Mesenchymal stem cell (in vitro differentiated cells and primary cell): ENCODE results near the gene USP47.

ENCODE experiments used
- DNase-seq: peaks from one replicate; pipeline ENCODE4 v3.0.0-alpha.2; 2013
- H2AFZ ChIP-seq: one replicate; pipeline ENCODE4 v1.6.1; 2013; ENCODE audit warnings: low read depth, mild to moderate bottlenecking, control low read depth, inconsistent platforms, low read length, moderate library complexity
- H2AK5ac ChIP-seq: 2 replicates; pipeline ENCODE4 v1.6.1; 2013; ENCODE audit warnings: low read length, moderate library complexity, mild to moderate bottlenecking, inconsistent platforms; ENCODE audit not compliant: severe bottlenecking
- H2BK120ac ChIP-seq: one replicate; pipeline ENCODE4 v1.6.1; 2013; ENCODE audit warnings: low read depth, mild to moderate bottlenecking, inconsistent platforms, low read length, moderate library complexity
- H2BK12ac ChIP-seq, 2 experiments: one replicate each; pipeline ENCODE4 v1.6.1; 2013; ENCODE audit warnings: inconsistent platforms in 2 of 2, low read length in 2 of 2, mild to moderate bottlenecking in 2 of 2, moderate library complexity in 2 of 2, control low read depth in 1 of 2
- H2BK15ac ChIP-seq: one replicate; pipeline ENCODE4 v1.6.1; 2013; ENCODE audit warnings: mild to moderate bottlenecking, low read depth, inconsistent platforms; ENCODE audit not compliant: poor library complexity, severe bottlenecking
- H2BK5ac ChIP-seq: 2 replicates; pipeline ENCODE4 v1.6.1; 2013; ENCODE audit warnings: low read depth, mild to moderate bottlenecking, low read length, control low read depth, inconsistent platforms; ENCODE audit not compliant: poor library complexity, severe bottlenecking
- H3K14ac ChIP-seq, 2 experiments: one replicate each; pipeline ENCODE4 v1.6.1; 2013; ENCODE audit warnings: inconsistent platforms in 2 of 2, low read length in 2 of 2, control low read depth in 1 of 2, mild to moderate bottlenecking in 1 of 2, moderate library complexity in 1 of 2
- H3K18ac ChIP-seq, 2 experiments: one replicate each; pipeline ENCODE4 v1.6.1; 2013; ENCODE audit warnings: inconsistent platforms in 2 of 2, low read length in 2 of 2, control low read depth in 1 of 2, low read depth in 1 of 2, mild to moderate bottlenecking in 1 of 2
- H3K23ac ChIP-seq, 2 experiments: one replicate each; pipeline ENCODE4 v1.6.1; 2013; ENCODE audit warnings: inconsistent platforms in 2 of 2, low read length in 2 of 2, mild to moderate bottlenecking in 2 of 2, moderate library complexity in 2 of 2, control low read depth in 1 of 2
- H3K27ac ChIP-seq: 2 replicates; pipeline ENCODE4 v1.5.1; 2013; ENCODE audit warnings: mild to moderate bottlenecking, moderate library complexity, low read length, control low read depth, inconsistent platforms; ENCODE audit not compliant: poor library complexity, severe bottlenecking
- H3K27me3 ChIP-seq, 2 experiments: 2 replicates each; pipeline versions ENCODE4 v1.6.1 to v1.7.0; 2013; ENCODE audit warnings: low read length in 2 of 2, mild to moderate bottlenecking in 2 of 2, moderate library complexity in 2 of 2, control low read depth in 1 of 2, inconsistent platforms in 1 of 2; ENCODE audit not compliant: control insufficient read depth in 1 of 2, insufficient read depth in 1 of 2
- H3K36me3 ChIP-seq, 2 experiments: 2 replicates each; pipeline versions ENCODE4 v1.6.1 to v1.7.0; 2013; ENCODE audit warnings: low read length in 2 of 2, control low read depth in 1 of 2, inconsistent platforms in 1 of 2, low read depth in 1 of 2, mild to moderate bottlenecking in 1 of 2; ENCODE audit not compliant: insufficient read depth in 2 of 2, control insufficient read depth in 1 of 2
- H3K4ac ChIP-seq, 2 experiments: one replicate each; pipeline ENCODE4 v1.6.1; 2013; ENCODE audit warnings: inconsistent platforms in 2 of 2, low read length in 2 of 2, mild to moderate bottlenecking in 2 of 2, moderate library complexity in 2 of 2, control low read depth in 1 of 2, low read depth in 1 of 2
- H3K4me1 ChIP-seq: 2 replicates; pipeline ENCODE4 v1.6.1; 2013; ENCODE audit warnings: low read depth, low read length, control low read depth; ENCODE audit not compliant: control insufficient read depth, insufficient read depth
- H3K4me2 ChIP-seq: 2 replicates; pipeline ENCODE4 v1.6.1; 2013; ENCODE audit warnings: low read length, mild to moderate bottlenecking, inconsistent platforms; ENCODE audit not compliant: poor library complexity, severe bottlenecking
- H3K4me3 ChIP-seq, 2 experiments: 2 replicates each; pipeline versions ENCODE4 v1.5.1 to v1.7.0; 2013; ENCODE audit warnings: low read length in 2 of 2, mild to moderate bottlenecking in 2 of 2, control low read depth in 1 of 2, low read depth in 1 of 2; ENCODE audit not compliant: insufficient read depth in 1 of 2
- H3K79me1 ChIP-seq: replicated peaks from 2 replicates; pipeline ENCODE4 v1.6.1; 2013; ENCODE audit warnings: mild to moderate bottlenecking, control low read depth, low read length, inconsistent platforms; ENCODE audit not compliant: poor library complexity, severe bottlenecking
- H3K9ac ChIP-seq: 2 replicates; pipeline ENCODE4 v1.7.0; 2013; ENCODE audit warnings: mild to moderate bottlenecking, low read length, moderate library complexity
- H3K9me3 ChIP-seq: 2 replicates; pipeline ENCODE4 v1.7.0; 2013; ENCODE audit warnings: mild to moderate bottlenecking, low read length; ENCODE audit not compliant: control insufficient read depth
- H4K8ac ChIP-seq: one replicate; pipeline ENCODE4 v1.6.1; 2013; ENCODE audit warnings: inconsistent platforms, mild to moderate bottlenecking, low read length, moderate library complexity
- H4K91ac ChIP-seq: one replicate; pipeline ENCODE4 v1.6.1; 2013; ENCODE audit warnings: mild to moderate bottlenecking, low read length, inconsistent platforms
- WGBS: methylation state at CpG from one replicate; pipeline ENCODE4 v1.1.7; 2013; ENCODE audit warnings: mixed read lengths; 5-methylcytosine and 5-hydroxymethylcytosine counted together

The USP47 gene

GRCh38 chr11:11836676-11837231 is 5.0 kb upstream of the USP47 start:
- Histone ChIP-seq H3K9me3 (no peaks in the 10 kb centered on the region), H3K9ac (no peak overlapping the region), H3K79me1 (peaks cover 2% of the 10 kb centered on the region), H3K4me1 (peaks cover 2% of the 10 kb centered on the region), H3K4me3 (no peak overlapping the region), H3K27me3 (no peaks in the 10 kb centered on the region), H2BK5ac (no peak overlapping the region), H3K4me2 (no peak overlapping the region), H3K27ac (no peak overlapping the region), H3K4ac (no peak overlapping the region), H4K8ac (no peak overlapping the region), H2AK5ac (no peak overlapping the region), H2BK12ac (no peak overlapping the region), H4K91ac (no peak overlapping the region), H2BK120ac (no peak overlapping the region), H3K14ac (no peak overlapping the region), H2BK15ac (no peak overlapping the region), H3K18ac (no peak overlapping the region), H3K36me3 (no peaks in the 10 kb centered on the region), H3K23ac (no peak overlapping the region), H2AFZ (no peak overlapping the region)
- no peak for DNase-seq
- 83% methylated on average over 1 of the region's 2 CpGs for WGBS

GRCh38 chr11:11839718-11840117 is 2.1 kb upstream of the USP47 start:
- no peak overlapping the region for H2BK15ac ChIP-seq
- H2AFZ ChIP-seq = no peak overlapping the region
- H4K8ac ChIP-seq = no peak overlapping the region
- no peak overlapping the region for H3K4ac ChIP-seq
- H4K91ac ChIP-seq = no peak overlapping the region
- H2AK5ac ChIP-seq = no peak overlapping the region
- no peak overlapping the region for H3K18ac ChIP-seq
- no peaks in the 10 kb centered on the region for H3K36me3 ChIP-seq
- no peaks in the 10 kb centered on the region for H3K27me3 ChIP-seq
- no peaks in the 10 kb centered on the region for H3K9me3 ChIP-seq
- H3K4me1 ChIP-seq = peaks cover 2% of the 10 kb centered on the region
- H3K4me2 ChIP-seq = no peak overlapping the region
- H3K23ac ChIP-seq = no peak overlapping the region
- no peak overlapping the region for H2BK120ac ChIP-seq
- no peak overlapping the region for H3K27ac ChIP-seq
- peaks cover 2% of the 10 kb centered on the region for H3K79me1 ChIP-seq
- no peak overlapping the region for H3K14ac ChIP-seq
- H2BK12ac ChIP-seq = no peak overlapping the region
- no peak overlapping the region for H3K4me3 ChIP-seq
- no peak for DNase-seq
- no peak overlapping the region for H3K9ac ChIP-seq
- no peak overlapping the region for H2BK5ac ChIP-seq

GRCh38 chr11:11841116-11841722 is 553 bp upstream of the USP47 start:
- Histone ChIP-seq H3K4me2 (peak overlapping the region; percentile 78), H2BK5ac (peak overlapping the region; percentile 97), H3K4ac (peak overlapping the region; percentile 72 to 89), H3K4me3 (peak overlapping the region; percentile 91 to 93), H3K23ac (peak overlapping the region; percentile 0 to 26), H4K91ac (peak overlapping the region; percentile 97), H3K27ac (peak overlapping the region; percentile 97), H4K8ac (peak overlapping the region; percentile 96), H3K36me3 (no peaks in the 10 kb centered on the region), H2BK12ac (peak overlapping the region; percentile 18 to 67), H2AFZ (peak overlapping the region; percentile 97), H2BK120ac (peak overlapping the region; percentile 91), H3K9ac (peak overlapping the region; percentile 98), H3K9me3 (no peaks in the 10 kb centered on the region), H3K4me1 (peaks cover 2% of the 10 kb centered on the region), H2BK15ac (peak overlapping the region; percentile 63), H3K27me3 (no peaks in the 10 kb centered on the region), H3K18ac (peak overlapping the region; percentile 76 to 93), H2AK5ac (peak overlapping the region; percentile 35), H3K14ac (peak overlapping the region in 1 of 2 experiments; percentile 79), H3K79me1 (peaks cover 2% of the 10 kb centered on the region)
- 3% methylated on average over 21 of the region's 21 CpGs for WGBS
- DNase-seq = no peak

GRCh38 chr11:11842421-11843008 is 743 bp downstream of the USP47 start:
- Histone ChIP-seq H3K18ac (peak overlapping the region; percentile 94 to 100), H3K4me3 (peak overlapping the region; percentile 91 to 93), H3K9me3 (no peaks in the 10 kb centered on the region), H3K9ac (peak overlapping the region; percentile 98), H3K4ac (peak overlapping the region; percentile 91 to 98), H3K27me3 (no peaks in the 10 kb centered on the region), H3K23ac (no peak overlapping the region), H2BK15ac (no peak overlapping the region), H3K79me1 (peaks cover 2% of the 10 kb centered on the region), H2AFZ (peak overlapping the region; percentile 97), H3K36me3 (no peaks in the 10 kb centered on the region), H4K91ac (peak overlapping the region; percentile 96), H3K4me1 (peaks cover 2% of the 10 kb centered on the region), H3K27ac (peak overlapping the region; percentile 95), H2BK120ac (peak overlapping the region; percentile 91), H2BK12ac (no peak overlapping the region), H4K8ac (peak overlapping the region; percentile 98), H3K4me2 (peak overlapping the region; percentile 44), H2AK5ac (no peak overlapping the region), H2BK5ac (peak overlapping the region; percentile 85), H3K14ac (peak overlapping the region in 1 of 2 experiments; percentile 99)
- WGBS = 2% methylated on average over 18 of the region's 18 CpGs
- peak; percentile 93 for DNase-seq
